IMR-90 (cell line): ENCODE data around the gene DHRS7B. TPM values are rescaled to one million over a fixed set of nuclear protein-coding genes. Genes with fewer than 3 reads are reported as not detected.

Source experiments
- ATAC-seq: fragments of 200-7000 bp; cut with Tn5 transposase; 2 replicates; pipeline ENCODE4 v1.9.1; 2020; ENCODE audit warnings: low read depth, mild to moderate bottlenecking, moderate library complexity
- BruUV-seq: library from RNA; stranded (reverse); fragments of 400-500 nt; replicated peaks from 2 replicates; lab custom pipeline; 2021; lab: Mats Ljungman, UMichigan
- CTCF ChIA-PET: fragments of 300-600 bp; formaldehyde crosslinking; extraction: SDS; loops from one replicate; lab custom pipeline; 2021; ENCODE audit warnings: antibody characterized with exemption; lab: Yijun Ruan, JAX
- POLR2A ChIA-PET: fragments of 300-600 bp; sonication (Branson Sonifier 250); formaldehyde crosslinking; loops from one replicate; lab custom pipeline; 2022; ENCODE audit warnings: antibody characterized with exemption; ENCODE audit not compliant: unreplicated experiment; lab: Charles Lee
- DNase-seq: peaks from one replicate; pipeline ENCODE4 v3.0.0; 2013
- H2AFZ ChIP-seq: replicated peaks from 2 replicates; pipeline ENCODE3; 2013; ENCODE audit warnings: low read length, mild to moderate bottlenecking; ENCODE audit not compliant: poor library complexity
- H2AK5ac ChIP-seq: 2 replicates; pipeline ENCODE4 v1.6.1; 2013; ENCODE audit warnings: low read depth, low read length, inconsistent platforms
- H2AK9ac ChIP-seq: replicated peaks from 2 replicates; pipeline ENCODE3; 2013; ENCODE audit warnings: mild to moderate bottlenecking, low read depth, low read length, moderate library complexity; ENCODE audit not compliant: poor library complexity
- H2BK120ac ChIP-seq: 2 replicates; pipeline ENCODE4 v1.6.1; 2013; ENCODE audit warnings: low read depth, low read length, inconsistent platforms
- H2BK15ac ChIP-seq: 3 replicates; pipeline ENCODE4 v1.6.1; 2013; ENCODE audit warnings: low read depth, low read length, inconsistent platforms
- H2BK20ac ChIP-seq: 2 replicates; pipeline ENCODE4 v1.6.1; 2013; ENCODE audit warnings: low read depth, mild to moderate bottlenecking, inconsistent platforms, low read length, moderate library complexity
- H2BK5ac ChIP-seq: 2 replicates; pipeline ENCODE4 v1.6.1; 2013; ENCODE audit warnings: mild to moderate bottlenecking, low read depth, low read length, inconsistent platforms; ENCODE audit not compliant: poor library complexity, severe bottlenecking
- H3K14ac ChIP-seq: replicated peaks from 2 replicates; pipeline ENCODE4 v1.6.1; 2013; ENCODE audit warnings: low read depth, low read length, inconsistent platforms
- H3K18ac ChIP-seq: 2 replicates; pipeline ENCODE4 v1.6.1; 2013; ENCODE audit warnings: low read depth, low read length, control low read depth
- H3K23ac ChIP-seq: 2 replicates; pipeline ENCODE4 v1.6.1; 2013; ENCODE audit warnings: low read depth, low read length, inconsistent platforms
- H3K27ac ChIP-seq: 2 replicates; pipeline ENCODE4 v1.5.1; 2013; ENCODE audit warnings: mild to moderate bottlenecking, control low read depth, low read length; ENCODE audit not compliant: insufficient read depth
- H3K27me3 ChIP-seq: 2 replicates; pipeline ENCODE4 v1.6.1; 2013; ENCODE audit warnings: low read length; ENCODE audit not compliant: control insufficient read depth, insufficient read depth
- H3K36me3 ChIP-seq: 2 replicates; pipeline ENCODE4 v1.6.1; 2013; ENCODE audit warnings: low read length, mixed read lengths; ENCODE audit not compliant: control insufficient read depth, insufficient read depth
- H3K4ac ChIP-seq: 2 replicates; pipeline ENCODE4 v1.6.1; 2013; ENCODE audit warnings: low read depth, low read length, inconsistent platforms
- H3K4me1 ChIP-seq: 2 replicates; pipeline ENCODE4 v1.6.1; 2013; ENCODE audit warnings: low read length, mixed read lengths; ENCODE audit not compliant: control insufficient read depth, insufficient read depth
- H3K4me2 ChIP-seq: 2 replicates; pipeline ENCODE4 v1.6.1; 2013; ENCODE audit warnings: low read depth, mild to moderate bottlenecking, control low read depth, low read length, moderate library complexity
- H3K4me3 ChIP-seq: 2 replicates; pipeline ENCODE4 v1.5.1; 2013; ENCODE audit warnings: low read depth, mild to moderate bottlenecking, control low read depth, low read length, moderate library complexity; ENCODE audit not compliant: insufficient read depth
- H3K56ac ChIP-seq: 2 replicates; pipeline ENCODE4 v1.6.1; 2013; ENCODE audit warnings: low read length, inconsistent platforms; ENCODE audit not compliant: insufficient read depth; ENCODE audit errors: extremely low read depth
- H3K79me1 ChIP-seq, 2 experiments: 2 replicates each; pipeline ENCODE4 v1.6.1; 2013; ENCODE audit warnings: low read length in 2 of 2, inconsistent platforms in 1 of 2, low read depth in 1 of 2
- H3K9ac ChIP-seq: 2 replicates; pipeline ENCODE4 v1.6.1; 2013; ENCODE audit warnings: low read depth, low read length, control low read depth
- H3K9me1 ChIP-seq: 2 replicates; pipeline ENCODE4 v1.6.1; 2013; ENCODE audit warnings: low read length, inconsistent platforms; ENCODE audit not compliant: insufficient read depth
- H3K9me3 ChIP-seq: 2 replicates; pipeline ENCODE4 v1.6.1; 2013; ENCODE audit warnings: low read length; ENCODE audit not compliant: control insufficient read depth, insufficient read depth
- H4K20me1 ChIP-seq: 2 replicates; pipeline ENCODE4 v1.6.1; 2013; ENCODE audit warnings: low read length, inconsistent platforms; ENCODE audit not compliant: insufficient read depth
- H4K5ac ChIP-seq: 2 replicates; pipeline ENCODE4 v1.6.1; 2013; ENCODE audit warnings: mild to moderate bottlenecking, low read depth, low read length, control low read depth
- H4K8ac ChIP-seq, 2 experiments: 2 replicates each; pipeline ENCODE4 v1.6.1; 2013; ENCODE audit warnings: low read depth in 2 of 2, low read length in 2 of 2, control low read depth in 1 of 2, inconsistent platforms in 1 of 2
- H4K91ac ChIP-seq: 2 replicates; pipeline ENCODE4 v1.6.1; 2013; ENCODE audit warnings: low read depth, low read length, inconsistent platforms; ENCODE audit not compliant: insufficient read depth
- BHLHE40 ChIP-seq: fragments of 150-350 bp; IDR thresholded peaks from 2 replicates; pipeline ENCODE4 v1.6.1; 2016; ENCODE audit warnings: mild to moderate bottlenecking, low read depth, low read length
- CEBPB ChIP-seq: IDR thresholded peaks from 2 replicates; pipeline ENCODE4 v1.6.1; 2012; ENCODE audit warnings: low read depth, low read length, improper control_type of control experiment
- CHD1 ChIP-seq: IDR thresholded peaks from 2 replicates; pipeline ENCODE4 v1.6.1; 2012; ENCODE audit warnings: low read depth, low read length, improper control_type of control experiment
- FOS ChIP-seq: fragments of 150-350 bp; IDR thresholded peaks from 2 replicates; pipeline ENCODE4 v1.6.1; 2016; ENCODE audit warnings: low read depth, low read length
- MAFK ChIP-seq: IDR thresholded peaks from 2 replicates; pipeline ENCODE4 v1.6.1; 2012; ENCODE audit warnings: low read depth, low read length, improper control_type of control experiment
- MAZ ChIP-seq: IDR thresholded peaks from 2 replicates; pipeline ENCODE4 v1.6.1; 2012; ENCODE audit warnings: low read depth, mild to moderate bottlenecking, low read length, improper control_type of control experiment, moderate library complexity, borderline replicate concordance
- MXI1 ChIP-seq: IDR thresholded peaks from 2 replicates; pipeline ENCODE4 v1.6.1; 2012; ENCODE audit warnings: low read depth, mild to moderate bottlenecking, low read length, moderate library complexity, borderline replicate concordance
- NFE2L2 ChIP-seq: fragments of 150-350 bp; IDR thresholded peaks from 2 replicates; pipeline ENCODE4 v1.6.1; 2016; ENCODE audit warnings: low read depth, mild to moderate bottlenecking, low read length
- POLR2A ChIP-seq: IDR thresholded peaks from 2 replicates; pipeline ENCODE4 v1.6.1; 2012; ENCODE audit warnings: mild to moderate bottlenecking, low read depth, low read length
- RAD21 ChIP-seq: IDR thresholded peaks from 2 replicates; pipeline ENCODE4 v1.6.1; 2012; ENCODE audit warnings: low read length, improper control_type of control experiment
- RCOR1 ChIP-seq: IDR thresholded peaks from 2 replicates; pipeline ENCODE4 v1.6.1; 2012; ENCODE audit warnings: mild to moderate bottlenecking, low read length, improper control_type of control experiment; ENCODE audit not compliant: insufficient replicate concordance
- RFX5 ChIP-seq: IDR thresholded peaks from 2 replicates; pipeline ENCODE4 v1.8.0; 2012; ENCODE audit warnings: low read depth, mild to moderate bottlenecking, low read length, moderate library complexity
- SMC3 ChIP-seq: fragments of 150-350 bp; IDR thresholded peaks from 2 replicates; pipeline ENCODE4 v1.6.1; 2016; ENCODE audit warnings: low read depth, mild to moderate bottlenecking, antibody characterized with exemption, low read length, moderate library complexity
- WGBS, 2 experiments: methylation state at CpG; one replicate each; pipeline versions ENCODE4 v1.1.5 to v1.1.7; 2013; ENCODE audit warnings: missing lambda C conversion rate in 2 of 2; ENCODE audit not compliant: insufficient read length in 1 of 2; ENCODE audit errors: extremely low coverage in 2 of 2; 5-methylcytosine and 5-hydroxymethylcytosine counted together
- dilution Hi-C: fragments of 300-500 bp; cut with HindIII; formaldehyde crosslinking; loops from one replicate; pipeline ENCODE4 v1.14.3; 2018; ENCODE audit warnings: low sequenced_read_pairs; ENCODE audit not compliant: unreplicated experiment
- in situ Hi-C: fragments of 300-500 bp; cut with MboI; formaldehyde crosslinking; loops from 3 replicates; pipeline ENCODE4 v1.14.3; 2019; ENCODE audit warnings: low sequenced_read_pairs, inconsistent platforms, mixed read lengths
- intact Hi-C: fragments of 100-400 bp; cut with micrococcal nuclease; formaldehyde crosslinking; loops from 2 replicates; pipeline ENCODE4 v1.10.0; 2022
- polyA plus RNA-seq, 3 experiments: library from polyadenylated mRNA; depleted of rRNA; stranded (reverse); fragments of >200 nt; gene quantifications; 2 replicates each; pipeline ENCODE4 v1.2.3, GENCODE V29; 2012; ENCODE audit warnings: low replicate concordance in 1 of 3
- total RNA-seq: library from RNA; depleted of rRNA; stranded (reverse); fragments of >200 nt; gene quantifications from 2 replicates; pipeline ENCODE4 v1.2.3, GENCODE V29; 2012
- TF ChIP-seq, protein P1 (sequence below): fragments of 150-350 bp; IDR thresholded peaks from 2 replicates; pipeline ENCODE4 v1.6.1; 2017; ENCODE audit warnings: mild to moderate bottlenecking, antibody characterized with exemption, low read length, low read depth
- TF ChIP-seq, protein P2 (sequence below): conservative IDR thresholded peaks from 2 replicates; pipeline ENCODE4 v1.5.1; 2012; ENCODE audit warnings: mild to moderate bottlenecking, low read depth, low read length, improper control_type of control experiment
- TF ChIP-seq, protein P3 (sequence below): fragments of 150-350 bp; IDR thresholded peaks from 2 replicates; pipeline ENCODE4 v1.6.1; 2016; ENCODE audit warnings: low read depth, mild to moderate bottlenecking, low read length, moderate library complexity, borderline replicate concordance

DHRS7B gene
- total and polyA plus RNA-seq, 2 of the 4 experiments (the other 2 are of a cell fraction): 24.4 to 34.4 TPM

DNA sequence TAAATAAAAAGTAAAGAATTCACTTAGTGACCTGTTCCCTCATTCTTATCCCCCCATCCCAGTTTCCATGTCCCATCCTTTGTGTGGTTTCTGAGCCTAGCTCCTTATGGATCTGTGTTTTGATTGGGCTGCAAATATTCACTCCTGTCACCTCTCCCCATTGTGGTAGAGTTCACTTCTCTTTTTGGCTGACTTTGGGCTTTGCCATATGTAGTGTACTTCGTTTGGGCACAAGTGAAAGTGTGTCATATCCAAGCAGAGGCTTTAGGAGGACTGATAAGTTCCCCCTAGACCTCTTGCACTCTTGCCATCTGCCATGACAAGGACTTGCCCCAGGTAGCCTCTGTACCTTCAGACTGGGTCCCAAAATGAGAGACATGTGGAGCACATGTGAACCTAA lies 13.0 kb upstream of the DHRS7B start:
- no CpG with 5 or more reads among the region's 1 CpG for WGBS, 2 experiments
- H3K14ac ChIP-seq: no peak overlapping the region
- no peak overlapping the region for H2BK120ac ChIP-seq
- H4K91ac ChIP-seq: no peak overlapping the region
- ChIA-PET CTCF (no interaction called here), POLR2A (no interaction called here)
- no peak overlapping the region for H2BK5ac ChIP-seq
- H2BK20ac ChIP-seq: no peak overlapping the region
- no peak overlapping the region for H3K4ac ChIP-seq
- peaks cover 27% of the 10 kb centered on the region for H3K27me3 ChIP-seq
- no peak overlapping the region for H3K27ac ChIP-seq
- no peak overlapping the region for H3K23ac ChIP-seq
- no peaks in the 10 kb centered on the region for H4K20me1 ChIP-seq
- no peak overlapping the region for H3K4me3 ChIP-seq
- no peak overlapping the region for H2AK9ac ChIP-seq
- H2BK15ac ChIP-seq: no peak overlapping the region
- intact Hi-C loops (no loop called here), in situ Hi-C loops (no loop called here), dilution Hi-C loops (no loop called here)
- ATAC-seq: no peak
- H3K9me1 ChIP-seq: no peaks in the 10 kb centered on the region
- H3K36me3 ChIP-seq: no peaks in the 10 kb centered on the region
- no peak overlapping the region for H4K8ac ChIP-seq
- no peak overlapping the region for H4K5ac ChIP-seq
- no peak overlapping the region for H3K18ac ChIP-seq
- H2AK5ac ChIP-seq: no peak overlapping the region
- H3K9me3 ChIP-seq: no peaks in the 10 kb centered on the region
- H3K4me1 ChIP-seq: no peaks in the 10 kb centered on the region
- no peak overlapping the region for H3K4me2 ChIP-seq
- H3K9ac ChIP-seq: no peak overlapping the region
- H3K56ac ChIP-seq: no peak overlapping the region
- H2AFZ ChIP-seq: no peak overlapping the region
- no TSS peak for BruUV-seq
- TF ChIP-seq MAFK (no peak), FOS (no peak), MXI1 (no peak), RFX5 (no peak), CHD1 (no peak), NFE2L2 (no peak), POLR2A (no peak), RAD21 (no peak), CEBPB (no peak), RCOR1 (no peak), SMC3 (no peak), BHLHE40 (no peak), MAZ (no peak)
- TF ChIP-seq, protein P1, sequence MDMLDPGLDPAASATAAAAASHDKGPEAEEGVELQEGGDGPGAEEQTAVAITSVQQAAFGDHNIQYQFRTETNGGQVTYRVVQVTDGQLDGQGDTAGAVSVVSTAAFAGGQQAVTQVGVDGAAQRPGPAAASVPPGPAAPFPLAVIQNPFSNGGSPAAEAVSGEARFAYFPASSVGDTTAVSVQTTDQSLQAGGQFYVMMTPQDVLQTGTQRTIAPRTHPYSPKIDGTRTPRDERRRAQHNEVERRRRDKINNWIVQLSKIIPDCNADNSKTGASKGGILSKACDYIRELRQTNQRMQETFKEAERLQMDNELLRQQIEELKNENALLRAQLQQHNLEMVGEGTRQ: no peak
- TF ChIP-seq, protein P2, sequence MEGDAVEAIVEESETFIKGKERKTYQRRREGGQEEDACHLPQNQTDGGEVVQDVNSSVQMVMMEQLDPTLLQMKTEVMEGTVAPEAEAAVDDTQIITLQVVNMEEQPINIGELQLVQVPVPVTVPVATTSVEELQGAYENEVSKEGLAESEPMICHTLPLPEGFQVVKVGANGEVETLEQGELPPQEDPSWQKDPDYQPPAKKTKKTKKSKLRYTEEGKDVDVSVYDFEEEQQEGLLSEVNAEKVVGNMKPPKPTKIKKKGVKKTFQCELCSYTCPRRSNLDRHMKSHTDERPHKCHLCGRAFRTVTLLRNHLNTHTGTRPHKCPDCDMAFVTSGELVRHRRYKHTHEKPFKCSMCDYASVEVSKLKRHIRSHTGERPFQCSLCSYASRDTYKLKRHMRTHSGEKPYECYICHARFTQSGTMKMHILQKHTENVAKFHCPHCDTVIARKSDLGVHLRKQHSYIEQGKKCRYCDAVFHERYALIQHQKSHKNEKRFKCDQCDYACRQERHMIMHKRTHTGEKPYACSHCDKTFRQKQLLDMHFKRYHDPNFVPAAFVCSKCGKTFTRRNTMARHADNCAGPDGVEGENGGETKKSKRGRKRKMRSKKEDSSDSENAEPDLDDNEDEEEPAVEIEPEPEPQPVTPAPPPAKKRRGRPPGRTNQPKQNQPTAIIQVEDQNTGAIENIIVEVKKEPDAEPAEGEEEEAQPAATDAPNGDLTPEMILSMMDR: no peak
- TF ChIP-seq, protein P3, sequence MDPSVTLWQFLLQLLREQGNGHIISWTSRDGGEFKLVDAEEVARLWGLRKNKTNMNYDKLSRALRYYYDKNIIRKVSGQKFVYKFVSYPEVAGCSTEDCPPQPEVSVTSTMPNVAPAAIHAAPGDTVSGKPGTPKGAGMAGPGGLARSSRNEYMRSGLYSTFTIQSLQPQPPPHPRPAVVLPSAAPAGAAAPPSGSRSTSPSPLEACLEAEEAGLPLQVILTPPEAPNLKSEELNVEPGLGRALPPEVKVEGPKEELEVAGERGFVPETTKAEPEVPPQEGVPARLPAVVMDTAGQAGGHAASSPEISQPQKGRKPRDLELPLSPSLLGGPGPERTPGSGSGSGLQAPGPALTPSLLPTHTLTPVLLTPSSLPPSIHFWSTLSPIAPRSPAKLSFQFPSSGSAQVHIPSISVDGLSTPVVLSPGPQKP: no peak
- no peak for DNase-seq
- H3K79me1 ChIP-seq: no peaks in the 10 kb centered on the region
